K562 (cell line): ENCODE results near the gene TRIM31. TPM values are rescaled to one million over a fixed set of nuclear protein-coding genes. Genes with fewer than 3 reads are reported as not detected.

ENCODE experiments used
- ATAC-seq: fragments of 200-7000 bp; cut with Tn5 transposase; 3 replicates; pipeline ENCODE4 v1.9.1; 2020; ENCODE audit warnings: moderate library complexity
- BruUV-seq: library from RNA; stranded (reverse); fragments of 400-500 nt; replicated peaks from 2 replicates; lab custom pipeline; 2021; lab: Mats Ljungman, UMichigan
- CTCF ChIA-PET: fragments of 300-600 bp; formaldehyde crosslinking; extraction: SDS; loops from one replicate; lab custom pipeline; 2021; ENCODE audit warnings: low intra/inter-chr PET ratio; lab: Yijun Ruan, JAX
- POLR2A ChIA-PET: fragments of 300-600, 350-650 bp; sonication (Branson Sonifier 250); formaldehyde crosslinking; extraction: SDS; loops from one replicate; lab custom pipeline; 2021; ENCODE audit warnings: antibody characterized with exemption, inconsistent platforms; lab: Yijun Ruan, JAX
- DNase-seq, 4 experiments: peaks; one replicate each; pipeline versions ENCODE4 v3.0.0 to v3.0.0-alpha.2; 2011 to 2018; ENCODE audit warnings: low spot score in 3 of 4, mixed read lengths in 3 of 4; ENCODE audit errors: extremely low read depth in 1 of 4
- FAIRE-seq: peaks from 2 replicates; lab custom pipeline; 2011; peaks lifted over from hg19 to GRCh38; lab: Jason Lieb, UNC
- H2AFZ ChIP-seq: 2 replicates; pipeline ENCODE4 v1.6.0; 2011; ENCODE audit warnings: low read depth, low read length, control low read depth, inconsistent platforms
- H3K27ac ChIP-seq: fragments of 200-600 bp; 3 replicates; pipeline ENCODE4 v1.8.0; 2011; ENCODE audit warnings: low read depth, mild to moderate bottlenecking, control low read depth, inconsistent platforms, low read length, moderate library complexity, mixed read lengths; ENCODE audit errors: extremely low read depth
- H3K27me3 ChIP-seq, 2 experiments: fragments of 300-600 bp in 1 of 2; 2 replicates in 1 of 2; 3 replicates in 1 of 2; pipeline versions ENCODE4 v1.6.0 to v1.8.0; 2011; ENCODE audit warnings: inconsistent platforms in 2 of 2, low read length in 2 of 2, mild to moderate bottlenecking in 1 of 2, mixed read lengths in 1 of 2, moderate library complexity in 1 of 2; ENCODE audit not compliant: control insufficient read depth in 2 of 2, insufficient read depth in 2 of 2
- H3K36me3 ChIP-seq: fragments of 300-600 bp; 3 replicates; pipeline ENCODE4 v1.8.0; 2011; ENCODE audit warnings: mild to moderate bottlenecking, low read length, inconsistent platforms; ENCODE audit not compliant: control insufficient read depth, insufficient read depth
- H3K4me1 ChIP-seq, 2 experiments: fragments of 200-600 bp in 1 of 2; replicated peaks in 1 of 2; 2 replicates in 1 of 2; 3 replicates in 1 of 2; pipeline versions ENCODE4 v1.5.1 to v1.8.0; 2011; ENCODE audit warnings: inconsistent platforms in 2 of 2, low read length in 2 of 2, mild to moderate bottlenecking in 1 of 2, mixed read lengths in 1 of 2, moderate library complexity in 1 of 2; ENCODE audit not compliant: control insufficient read depth in 2 of 2, insufficient read depth in 2 of 2
- H3K4me2 ChIP-seq: 2 replicates; pipeline ENCODE4 v1.6.1; 2011; ENCODE audit warnings: low read length, control low read depth, inconsistent platforms, mixed read lengths; ENCODE audit not compliant: insufficient read depth
- H3K4me3 ChIP-seq: fragments of 200-600 bp; sonication (generic), shearing (Covaris generic); 2 replicates; pipeline ENCODE4 v1.5.1; 2016; ENCODE audit warnings: control low read depth, inconsistent platforms
- H3K79me2 ChIP-seq: fragments of 200-600 bp; 3 replicates; pipeline ENCODE4 v1.8.0; 2011; ENCODE audit warnings: low read length, inconsistent platforms; ENCODE audit not compliant: control insufficient read depth, insufficient read depth
- H3K9ac ChIP-seq, 2 experiments: 2 replicates each; pipeline versions ENCODE4 v1.6.0 to v1.6.1; 2011; ENCODE audit warnings: low read depth in 2 of 2, low read length in 2 of 2, control low read depth in 1 of 2, inconsistent platforms in 1 of 2, mild to moderate bottlenecking in 1 of 2, mixed read lengths in 1 of 2; ENCODE audit not compliant: insufficient read depth in 1 of 2
- H3K9me1 ChIP-seq: one replicate; pipeline ENCODE4 v1.6.0; 2011; ENCODE audit warnings: inconsistent platforms, mild to moderate bottlenecking, low read length, moderate library complexity; ENCODE audit not compliant: control insufficient read depth, insufficient read depth
- H3K9me3 ChIP-seq: replicated peaks from 2 replicates; pipeline ENCODE4 v1.5.1; 2011; ENCODE audit warnings: low read depth, low read length, inconsistent platforms; ENCODE audit not compliant: control insufficient read depth, insufficient read depth
- H4K20me1 ChIP-seq: replicated peaks from 2 replicates; pipeline ENCODE4 v1.6.1; 2011; ENCODE audit warnings: low read length, inconsistent platforms, mixed read lengths; ENCODE audit not compliant: control insufficient read depth, insufficient read depth
- ARID4B ChIP-seq: sonication (generic); formaldehyde crosslinking; IDR thresholded peaks from 2 replicates; pipeline ENCODE4 v1.8.0; 2022; ENCODE audit warnings: mild to moderate bottlenecking, missing genetic modification reagents
- BHLHE40 ChIP-seq: IDR thresholded peaks from 2 replicates; pipeline ENCODE4 v1.6.1; 2011; ENCODE audit warnings: low read length, improper control_type of control experiment
- CEBPB ChIP-seq: fragments of 450-650 bp; IDR thresholded peaks from 2 replicates; pipeline ENCODE4 v1.6.1; 2016; ENCODE audit warnings: missing genetic modification characterization, missing compliant biosample characterization
- HDGF ChIP-seq: fragments of 450-650 bp; IDR thresholded peaks from 2 replicates; pipeline ENCODE4 v1.6.1; 2016
- HNRNPL ChIP-seq: fragments of 200-400 bp; formaldehyde crosslinking; IDR thresholded peaks from 2 replicates; pipeline ENCODE4 v1.6.1; 2017; ENCODE audit warnings: low read depth, mild to moderate bottlenecking, low read length
- HSF4 ChIP-seq: fragments of 250-450 bp; sonication (Bioruptor Pico); IDR thresholded peaks from 2 replicates; pipeline ENCODE4 v2.1.2; 2022; ENCODE audit warnings: mild to moderate bottlenecking, moderate library complexity, borderline replicate concordance
- RB1 ChIP-seq: fragments of 450-650 bp; IDR thresholded peaks from 2 replicates; pipeline ENCODE4 v1.6.1; 2017; ENCODE audit warnings: low read depth, mild to moderate bottlenecking
- SMARCA5 ChIP-seq: fragments of 450-650 bp; IDR thresholded peaks from 2 replicates; pipeline ENCODE4 v1.6.1; 2016
- U2AF1 ChIP-seq: fragments of 200-400 bp; formaldehyde crosslinking; optimal IDR thresholded peaks from 2 replicates; pipeline ENCODE3; 2017; ENCODE audit warnings: mild to moderate bottlenecking, low read depth, low read length, moderate library complexity
- USF2 ChIP-seq: sonication (generic); formaldehyde crosslinking; IDR thresholded peaks from 2 replicates; pipeline ENCODE4 v1.5.0; 2020; ENCODE audit warnings: missing genetic modification reagents
- VEZF1 ChIP-seq: fragments of 200-800 bp; sonication (Bioruptor generic); IDR thresholded peaks from 2 replicates; pipeline ENCODE4 v1.6.1; 2017; ENCODE audit warnings: missing genetic modification characterization, missing compliant biosample characterization
- ZFP91 ChIP-seq: sonication (generic); formaldehyde crosslinking; IDR thresholded peaks from 2 replicates; pipeline ENCODE4 v1.8.0; 2022; ENCODE audit warnings: mild to moderate bottlenecking, missing genetic modification reagents
- ZFX ChIP-seq: sonication (generic); formaldehyde crosslinking; IDR thresholded peaks from 2 replicates; pipeline ENCODE4 v1.8.0; 2022; ENCODE audit warnings: mild to moderate bottlenecking, missing genetic modification reagents, moderate library complexity
- ZNF436 ChIP-seq: fragments of 250-450, 450-650 bp; sonication (Bioruptor Pico); formaldehyde crosslinking; IDR thresholded peaks from 2 replicates; pipeline ENCODE4 v1.7.0; 2020; ENCODE audit warnings: mild to moderate bottlenecking
- WGBS: fragments of 100-300 bp; shearing (Covaris generic); methylation state at CpG from one replicate; pipeline ENCODE4 v1.1.6; 2016; ENCODE audit warnings: low coverage, mixed read lengths; ENCODE audit not compliant: insufficient coverage; ENCODE audit errors: missing lambda C conversion rate; 5-methylcytosine and 5-hydroxymethylcytosine counted together
- in situ Hi-C: fragments of 300-500 bp; cut with MboI; formaldehyde crosslinking; loops from 4 replicates; pipeline ENCODE4 v1.15.0; 2018; ENCODE audit warnings: inconsistent platforms, mixed read lengths
- intact Hi-C: fragments of 100-400 bp; cut with micrococcal nuclease; formaldehyde crosslinking; loops from 2 replicates; pipeline ENCODE4 v1.14.2; 2022
- polyA plus RNA-seq, 8 experiments: library from polyadenylated mRNA; depleted of rRNA in 4 of 8; stranded (reverse) in 5 of 8; unstranded in 3 of 8; fragments of >200 nt; fragmentation: Nextera tagmentation in 2 of 8; fragmentation: Illumina TruSeq in 1 of 8; extraction: Ambion mirVana in 2 of 8; extraction: Trizol in 1 of 8; gene quantifications; 2 replicates each; pipeline versions ENCODE4 v1.2.1 to v1.2.3, GENCODE V29; 2011 to 2014; ENCODE audit warnings: inconsistent platforms in 1 of 8, missing spikeins in 1 of 8
- total RNA-seq, 7 experiments: library from RNA; depleted of rRNA in 6 of 7; stranded (reverse); fragments of >200 nt in 6 of 7; fragmentation: Illumina TruSeq in 2 of 7; extraction: Trizol in 2 of 7; gene quantifications; 2 replicates each; pipeline versions ENCODE4 v1.2.1 to v1.2.3, GENCODE V29; 2011 to 2021; ENCODE audit warnings: low replicate concordance in 1 of 7

The TRIM31 gene
- total and polyA plus RNA-seq, 9 of the 15 experiments (the other 6 are each of a cell fraction or from before 2014, with no cell fraction given): not detected

GRCh38 chr6:30102414-30102969 is 10.4 kb downstream of the TRIM31 start:
- H3K4me1 ChIP-seq: peaks cover 32 to 41% of the 10 kb centered on the region in 2 experiments
- no peaks in the 10 kb centered on the region for H3K79me2 ChIP-seq
- FAIRE-seq: no peak
- H4K20me1 ChIP-seq: no peaks in the 10 kb centered on the region
- peak overlapping the region; percentile 98 for H2AFZ ChIP-seq
- H3K27me3 ChIP-seq: peaks cover 13 to 26% of the 10 kb centered on the region in 2 experiments; a peak in 4 of 5 replicates
- H3K36me3 ChIP-seq: no peaks in the 10 kb centered on the region
- intact Hi-C loops: loop anchor here (2.0 to 10.0 kb wide), 3 partner anchors 36 to 295 kb away; partner anchors contain the start of gene PPP1R11
- H3K9ac ChIP-seq: peak overlapping the region; percentile 22 to 84; a peak in 3 of 4 replicates
- WGBS: 32% methylated on average over 15 of the region's 15 CpGs
- H3K4me2 ChIP-seq: peak overlapping the region; percentile 86
- H3K9me3 ChIP-seq: no peaks in the 10 kb centered on the region
- no peaks in the 10 kb centered on the region for H3K9me1 ChIP-seq
- no TSS peak for BruUV-seq
- H3K4me3 ChIP-seq: peak overlapping the region; percentile 35
- H3K27ac ChIP-seq: no peak overlapping the region
- CTCF ChIA-PET: interaction anchor here (0.7 to 4.2 kb wide), 5 partner anchors 28 to 294 kb away, joined by 3 to 66 read pairs (median 6); no protein-coding TSS in a partner anchor
- no peak for DNase-seq
- POLR2A ChIA-PET: interaction anchor here (0.7 to 1.3 kb wide), 5 partner anchors 9 to 467 kb away, joined by 3 to 5 read pairs (median 3); no protein-coding TSS in a partner anchor
- peak; percentile 5 for ATAC-seq
- in situ Hi-C loops: no loop called here
- TF ChIP-seq CEBPB: peak; percentile 62
- TF ChIP-seq HSF4 (CRISPR knock-in tag): no peak
- TF ChIP-seq HNRNPL: no peak
- TF ChIP-seq RB1: no peak
- no peak for TF ChIP-seq ZFP91 (CRISPR knock-in tag)
- TF ChIP-seq BHLHE40: no peak
- TF ChIP-seq ZFX: 0 out of 2 replicates have a peak, but pooled peaks have one; percentile 9
- no peak for TF ChIP-seq VEZF1
- no peak for TF ChIP-seq ZNF436 (CRISPR knock-in tag)
- 0 out of 2 replicates have a peak, but pooled peaks have one; percentile 5 for TF ChIP-seq USF2 (CRISPR knock-in tag)
- TF ChIP-seq HDGF: no peak
- no peak for TF ChIP-seq SMARCA5
- TF ChIP-seq ARID4B (CRISPR knock-in tag): 0 out of 2 replicates have a peak, but pooled peaks have one; percentile 12
- no peak for TF ChIP-seq U2AF1
